HepG2 (cell line): ENCODE measurements around the gene PRRT2. TPM values are rescaled to one million over a fixed set of nuclear protein-coding genes. Genes with fewer than 3 reads are reported as not detected.

Experiments
- AHR ChIP-seq: IDR thresholded peaks from 2 replicates; pipeline ENCODE4 v1.6.1; 2018; ENCODE audit warnings: missing genetic modification reagents, missing compliant biosample characterization
- ATRX ChIP-seq: sonication (generic); formaldehyde crosslinking; IDR thresholded peaks from 2 replicates; pipeline ENCODE4 v1.4.0; 2020; ENCODE audit warnings: missing genetic modification reagents, borderline replicate concordance
- FOXK1 ChIP-seq: sonication (generic); formaldehyde crosslinking; IDR thresholded peaks from 2 replicates; pipeline ENCODE4 v1.4.0; 2020; ENCODE audit warnings: low read depth, missing genetic modification reagents, borderline replicate concordance
- HHEX ChIP-seq: IDR thresholded peaks from 2 replicates; pipeline ENCODE4 v1.6.1; 2016; ENCODE audit warnings: control low read depth
- KMT2A ChIP-seq: sonication (generic); formaldehyde crosslinking; IDR thresholded peaks from 2 replicates; pipeline ENCODE4 v1.4.0; 2020; ENCODE audit warnings: missing genetic modification reagents
- MED1 ChIP-seq: sonication (generic); formaldehyde crosslinking; IDR thresholded peaks from 2 replicates; pipeline ENCODE4 v1.4.0; 2020; ENCODE audit warnings: missing genetic modification reagents
- PLSCR1 ChIP-seq: sonication (generic); formaldehyde crosslinking; IDR thresholded peaks from 2 replicates; pipeline ENCODE4 v1.5.0; 2020; ENCODE audit warnings: missing genetic modification reagents, mild to moderate bottlenecking, borderline replicate concordance
- TFE3 ChIP-seq: IDR thresholded peaks from 2 replicates; pipeline ENCODE4 v1.6.1; 2016
- ZBTB14 ChIP-seq: sonication (generic); formaldehyde crosslinking; IDR thresholded peaks from 2 replicates; pipeline ENCODE4 v1.4.0; 2020; ENCODE audit warnings: missing genetic modification reagents
- ZBTB7A ChIP-seq: sonication (generic); formaldehyde crosslinking; IDR thresholded peaks from 2 replicates; pipeline ENCODE4 v1.8.0; 2022; ENCODE audit warnings: mild to moderate bottlenecking, missing genetic modification reagents
- ZNF335 ChIP-seq: sonication (generic); formaldehyde crosslinking; IDR thresholded peaks from 2 replicates; pipeline ENCODE4 v1.4.0; 2020; ENCODE audit warnings: missing genetic modification reagents
- ZNF407 ChIP-seq: sonication (generic); formaldehyde crosslinking; IDR thresholded peaks from one replicate; pipeline ENCODE4 v1.5.1; 2020; ENCODE audit warnings: mild to moderate bottlenecking, missing genetic modification reagents; ENCODE audit errors: not compliant biosample characterization
- ZNF691 ChIP-seq: sonication (generic); formaldehyde crosslinking; IDR thresholded peaks from 2 replicates; pipeline ENCODE4 v1.4.0; 2020; ENCODE audit warnings: missing genetic modification reagents, low read depth, mild to moderate bottlenecking, borderline replicate concordance
- polyA plus RNA-seq, 8 experiments: library from polyadenylated mRNA; depleted of rRNA in 3 of 8; stranded (reverse) in 7 of 8; unstranded in 1 of 8; fragments of >200 nt; fragmentation: Illumina TruSeq in 4 of 8; extraction: Trizol in 4 of 8; gene quantifications; 2 replicates each; pipeline versions ENCODE4 v1.2.1 to v1.2.3, GENCODE V29; 2011 to 2016; ENCODE audit warnings: low read depth in 4 of 8, missing spikeins in 1 of 8, mixed read lengths in 1 of 8; ENCODE audit not compliant: insufficient read depth in 1 of 8
- total RNA-seq, 5 experiments: library from RNA; depleted of rRNA; stranded (reverse); fragments of >200 nt; fragmentation: Illumina TruSeq; extraction: Trizol; gene quantifications; 2 replicates each; pipeline ENCODE4 v1.2.3, GENCODE V29; 2016; ENCODE audit warnings: low read depth in 1 of 5

The PRRT2 gene
- total and polyA plus RNA-seq, 2 of the 13 experiments (the other 11 are each of a cell fraction or from before 2014, with no cell fraction given): 0.51 to 1.1 TPM

GRCh38 chr16:29862884-29863668 lies 51.1 kb downstream of the PRRT2 start, which contains the start of gene CDIPT (continued):
- TF ChIP-seq ZNF691 (CRISPR knock-in tag): no peak; the same call in 1 of the 2 replicates
- peak; percentile 72 for TF ChIP-seq TFE3 (CRISPR knock-in tag)
- no peak for TF ChIP-seq AHR (CRISPR knock-in tag)
- TF ChIP-seq ZBTB7A (CRISPR knock-in tag): no peak; the same call in 1 of the 2 replicates
- no peak for TF ChIP-seq PLSCR1 (CRISPR knock-in tag)
- TF ChIP-seq ZNF335 (CRISPR knock-in tag): peak; percentile 58; the same call in 1 of the 2 replicates
- peak; percentile 87; the same call in 1 of the 2 replicates for TF ChIP-seq KMT2A
- TF ChIP-seq FOXK1 (CRISPR knock-in tag): no peak; the same call in 1 of the 2 replicates
- no peak; the same call in 1 of the 2 replicates for TF ChIP-seq HHEX (CRISPR knock-in tag)
- TF ChIP-seq ATRX (CRISPR knock-in tag): no peak
- peak; percentile 79 for TF ChIP-seq MED1 (CRISPR knock-in tag)
- no peak; the same call in 1 of the 2 replicates for TF ChIP-seq ZBTB14 (CRISPR knock-in tag)
- no peak for TF ChIP-seq ZNF407
